HCEC 1CT (cell line): Measurements from ENCODE around the gene SLC9A1.

Source experiments
- DNase-seq: peaks from one replicate; pipeline ENCODE4 v3.0.0-alpha.2; 2017

Gene SLC9A1

GRCh38 chr1:27101696-27102095, 53.2 kb downstream of the SLC9A1 start:
- DNase-seq, result no peak

DNA sequence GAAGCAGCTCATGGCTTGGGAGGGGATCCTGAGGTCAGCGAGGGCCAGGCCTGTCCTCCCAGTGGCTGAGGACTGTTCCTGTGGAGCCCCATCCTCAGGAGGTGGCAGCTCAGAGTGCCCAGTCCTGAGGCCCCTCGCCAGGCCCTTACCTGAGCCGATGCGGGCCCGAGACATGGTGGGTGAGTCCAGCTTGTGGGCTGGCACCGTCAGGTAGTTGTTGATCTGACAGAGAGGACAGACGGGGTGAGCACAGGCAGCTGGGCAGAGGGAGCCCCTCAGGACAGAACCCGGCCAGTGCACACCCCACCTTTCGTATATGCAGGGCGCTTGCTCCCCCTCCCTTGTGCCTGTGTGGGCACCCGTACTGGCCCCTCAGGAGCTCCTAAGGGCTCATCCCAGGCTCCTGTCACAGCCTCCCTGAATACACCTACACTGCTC, 53.9 kb downstream of the SLC9A1 start:
- no peak for DNase-seq

- no peak for DNase-seq
Measured at GRCh38 chr1:27100335-27101053, 54.4 kb downstream of the SLC9A1 start.

- DNase-seq, result peak; percentile 48
Measured at GRCh38 chr1:27099587-27100334, 55.2 kb downstream of the SLC9A1 start.

DNA sequence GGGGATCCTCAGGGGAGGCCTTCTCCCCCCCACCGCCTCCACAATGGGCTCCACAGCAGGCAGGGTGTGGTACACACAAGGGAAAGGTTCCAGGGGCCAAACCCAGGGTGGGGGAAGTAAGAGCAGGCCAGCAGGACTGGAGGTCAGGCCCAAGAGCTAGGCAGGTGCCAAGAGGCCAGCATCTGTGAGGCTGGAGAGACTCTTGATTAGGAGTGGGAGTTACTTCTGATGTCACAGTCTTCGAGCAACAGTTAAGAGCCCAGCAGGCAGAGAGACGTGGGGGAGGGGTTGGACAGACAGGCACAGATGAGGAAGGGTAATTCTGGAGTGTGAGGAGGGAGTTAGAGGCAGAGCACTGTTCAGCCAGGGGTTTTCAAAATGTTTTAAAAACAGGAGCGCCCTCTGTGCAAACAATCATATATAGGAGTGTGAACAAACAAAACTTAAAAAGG, 55.8 kb downstream of the SLC9A1 start:
- peak; percentile 20 for DNase-seq

DNA sequence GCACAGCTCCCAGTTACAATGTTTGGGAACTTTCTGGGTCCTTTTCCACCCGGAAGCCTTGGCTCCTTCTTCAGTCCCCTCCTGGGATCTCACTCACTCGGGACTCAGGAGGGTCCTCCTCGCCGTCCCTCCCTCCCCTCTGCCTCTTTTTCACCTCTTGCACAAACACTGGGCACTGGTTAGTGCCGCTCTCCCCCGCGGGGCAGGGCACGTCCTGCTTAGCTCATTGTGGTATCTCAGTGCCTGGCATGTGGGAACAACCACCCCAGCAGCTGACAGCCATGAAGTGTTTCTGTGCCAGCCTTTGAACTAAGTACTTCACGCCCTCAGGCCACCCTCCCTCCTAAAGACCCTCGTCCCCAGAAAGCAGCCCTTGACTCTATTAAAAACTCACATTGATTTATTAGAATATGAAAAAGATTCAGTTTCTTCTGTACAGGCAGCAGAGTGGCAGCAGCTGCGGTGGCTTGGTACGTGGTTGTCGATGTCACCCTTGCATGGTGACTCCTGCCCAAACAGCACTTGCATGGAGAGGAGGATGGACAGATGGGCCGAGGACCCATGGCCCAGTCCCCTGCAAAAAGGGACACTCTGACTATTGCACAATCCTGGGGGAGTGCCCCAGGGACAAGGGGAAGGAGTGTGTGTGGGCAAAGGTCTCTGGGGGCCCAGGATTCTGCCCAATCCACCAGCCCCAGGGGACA, 56.3 kb downstream of the SLC9A1 start:
- DNase-seq, result no peak

- peak; percentile 64 for DNase-seq
Measured at GRCh38 chr1:27097484-27097917, 57.4 kb downstream of the SLC9A1 start.

GRCh38 chr1:27095576-27095975, 59.3 kb downstream of the SLC9A1 start:
- no peak for DNase-seq

DNA sequence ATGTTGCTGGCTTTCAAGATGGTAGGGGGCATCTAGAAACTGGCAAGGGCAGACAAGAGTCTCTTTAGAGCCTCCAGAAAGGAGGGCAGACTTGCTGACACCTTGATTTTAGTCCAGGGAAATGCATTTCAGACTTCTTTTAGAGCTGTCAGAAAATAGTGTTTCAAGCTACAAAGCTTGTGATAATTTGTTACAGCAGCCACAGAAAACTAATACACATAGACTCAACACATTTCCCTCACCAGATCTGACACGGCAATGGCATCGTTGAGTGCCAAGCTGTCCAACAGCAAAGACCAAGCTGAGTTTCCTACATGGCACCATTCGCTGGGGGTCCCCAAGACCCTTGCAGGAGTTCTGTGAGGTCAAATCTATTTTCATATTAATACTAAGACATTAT, 62.0 kb downstream of the SLC9A1 start:
- DNase-seq, result no peak

DNA sequence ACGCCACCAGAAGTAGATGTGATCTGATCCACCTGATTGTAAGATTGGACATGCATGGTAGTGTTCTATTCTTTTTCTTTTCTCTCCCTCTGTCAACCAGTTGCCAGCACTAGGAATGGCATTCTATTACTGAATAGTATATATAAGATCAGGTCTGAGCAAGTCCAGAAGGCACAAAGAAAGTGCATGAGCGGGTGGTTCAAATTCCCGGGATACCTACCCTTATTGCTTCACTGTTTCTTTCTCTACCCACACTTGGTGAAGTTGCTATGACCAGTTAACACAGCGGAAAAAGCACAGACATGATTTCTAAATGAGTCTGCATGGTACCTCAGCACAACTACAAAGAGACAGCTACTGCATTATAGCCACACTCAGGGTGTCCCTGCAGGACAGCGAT, 64.0 kb downstream of the SLC9A1 start:
- DNase-seq, result no peak

DNA sequence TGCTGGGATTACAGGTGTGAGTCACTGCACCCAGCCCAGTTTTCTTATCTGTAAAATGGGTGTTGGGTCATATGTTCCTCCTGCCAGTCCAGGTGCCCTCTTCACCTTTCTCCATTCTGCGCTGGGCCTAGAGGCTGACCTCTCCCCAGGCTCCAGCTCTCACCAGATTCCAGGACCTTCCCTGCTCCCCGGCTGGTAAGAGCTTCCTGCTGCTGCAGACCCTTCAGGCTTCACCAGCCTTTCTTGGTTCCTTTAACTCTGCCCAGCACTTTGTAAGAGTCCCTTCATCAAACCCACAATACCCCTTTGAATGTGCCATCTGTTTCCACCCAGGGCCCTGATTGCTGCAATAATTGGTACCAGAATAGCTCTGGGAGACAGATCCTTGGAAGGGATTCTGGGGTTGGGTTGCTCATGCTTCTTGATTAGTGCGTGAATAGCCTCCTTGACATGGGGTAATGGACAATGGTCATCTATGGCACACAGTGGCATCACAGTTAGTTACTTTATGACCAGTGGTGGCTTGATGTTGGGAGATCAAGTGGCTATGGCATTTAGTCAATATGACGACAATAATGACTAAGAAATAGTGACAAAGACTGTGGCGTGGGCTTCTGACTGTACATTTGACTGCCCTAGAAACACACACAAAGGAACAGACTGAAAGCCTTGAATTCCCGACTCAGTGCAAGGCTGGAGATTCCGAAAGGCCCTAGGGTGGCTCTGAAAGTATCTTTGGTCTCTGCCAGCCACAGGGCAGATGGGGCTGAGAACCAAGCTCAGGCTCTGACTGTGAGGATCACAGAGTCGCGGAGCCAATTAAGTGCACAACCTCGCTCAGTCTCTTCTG, 67.3 kb downstream of the SLC9A1 start:
- no peak for DNase-seq

DNA sequence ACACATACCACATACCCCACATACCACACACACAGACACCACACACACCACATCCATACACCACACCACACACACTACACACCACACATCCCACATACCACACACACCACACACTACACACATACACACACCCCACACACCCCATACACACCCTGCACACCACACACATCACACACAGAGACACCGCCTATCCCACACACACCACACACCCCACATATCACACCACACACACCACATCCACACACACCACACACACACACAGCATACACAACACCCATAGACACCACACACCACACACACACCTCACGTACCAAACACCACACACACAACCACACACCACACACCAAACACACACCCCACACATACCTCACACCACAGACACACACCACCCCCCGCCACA, 68.3 kb downstream of the SLC9A1 start:
- no peak for DNase-seq

DNA sequence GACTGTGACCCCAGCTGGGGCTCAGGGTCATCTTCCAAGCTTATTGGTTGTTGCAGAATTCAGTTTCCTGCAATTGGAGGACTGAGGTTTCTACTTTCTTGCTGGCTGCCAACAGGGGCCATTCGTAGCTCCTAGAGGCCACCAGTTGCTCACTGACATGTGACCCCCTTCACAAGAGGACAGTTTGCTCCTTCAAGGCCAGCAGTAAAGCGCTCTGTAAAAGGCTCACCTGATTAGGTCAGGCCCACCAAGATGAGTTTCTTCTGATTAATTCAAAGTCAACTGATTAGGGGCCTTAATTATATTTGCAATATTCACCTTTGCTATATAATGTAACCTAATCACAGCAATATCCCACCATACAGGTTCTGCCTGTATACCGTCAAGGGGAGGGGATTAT, 68.9 kb downstream of the SLC9A1 start:
- DNase-seq, result no peak

- no peak for DNase-seq
Measured at GRCh38 chr1:27084107-27084506, 70.8 kb downstream of the SLC9A1 start.

- DNase-seq, result no peak
Measured at GRCh38 chr1:27077968-27078367, 77.0 kb downstream of the SLC9A1 start.

DNA sequence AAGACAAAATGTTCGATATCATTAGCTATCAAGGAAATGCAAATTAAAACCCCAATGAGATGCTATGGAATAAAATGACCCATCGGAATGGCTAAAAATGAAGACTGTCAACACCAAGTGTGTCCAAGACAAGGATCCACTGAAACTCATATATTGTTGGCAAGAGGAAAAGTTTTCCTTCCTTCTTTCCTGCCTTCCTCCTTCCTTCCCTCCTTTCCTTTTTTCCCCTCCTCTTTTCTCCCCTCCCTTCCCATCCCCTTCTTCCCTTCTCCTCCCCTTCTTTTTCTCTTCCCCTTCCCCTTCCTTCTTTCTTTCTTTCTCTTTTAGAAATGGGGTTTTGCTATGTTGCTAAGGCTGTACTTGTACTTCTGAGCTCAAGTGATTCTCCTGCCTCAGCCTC, 78.1 kb downstream of the SLC9A1 start:
- DNase-seq, result no peak

GRCh38 chr1:27074175-27074780, 80.6 kb downstream of the SLC9A1 start:
- peak; percentile 26 for DNase-seq

- peak; percentile 24 for DNase-seq
Measured at GRCh38 chr1:27071049-27071416, 83.9 kb downstream of the SLC9A1 start.

DNA sequence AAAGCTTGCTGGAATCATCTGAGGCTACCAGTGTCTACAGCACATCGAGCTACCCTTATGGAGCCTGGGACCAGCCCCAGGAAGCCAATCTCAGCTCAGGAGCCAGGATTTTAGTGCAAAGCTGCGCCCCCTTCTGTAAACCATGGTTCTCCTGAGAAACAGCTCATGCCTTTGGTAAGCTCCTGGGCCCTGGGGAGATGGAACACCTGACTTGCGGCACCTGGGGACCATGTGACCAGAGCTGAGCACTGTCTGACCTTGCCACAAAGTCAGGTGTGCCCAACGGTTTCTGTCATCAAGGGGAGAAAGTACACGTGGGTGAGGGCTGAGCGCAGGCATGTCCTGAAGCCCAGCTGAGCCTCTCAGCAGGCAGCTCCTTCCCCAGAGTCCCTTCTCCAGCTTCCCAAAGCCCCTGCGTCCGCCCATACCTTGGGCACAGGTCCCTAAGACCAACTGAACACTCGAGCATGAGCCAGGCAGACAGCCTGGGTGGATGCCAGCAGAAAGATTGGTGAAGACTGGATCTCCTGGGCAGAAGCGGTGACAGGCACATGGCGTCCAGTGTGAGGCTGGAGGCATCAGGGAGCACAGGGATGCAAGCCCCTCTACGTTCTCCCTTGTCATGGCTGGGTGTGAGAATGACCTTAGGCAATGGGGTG, 84.4 kb downstream of the SLC9A1 start:
- no peak for DNase-seq

DNA sequence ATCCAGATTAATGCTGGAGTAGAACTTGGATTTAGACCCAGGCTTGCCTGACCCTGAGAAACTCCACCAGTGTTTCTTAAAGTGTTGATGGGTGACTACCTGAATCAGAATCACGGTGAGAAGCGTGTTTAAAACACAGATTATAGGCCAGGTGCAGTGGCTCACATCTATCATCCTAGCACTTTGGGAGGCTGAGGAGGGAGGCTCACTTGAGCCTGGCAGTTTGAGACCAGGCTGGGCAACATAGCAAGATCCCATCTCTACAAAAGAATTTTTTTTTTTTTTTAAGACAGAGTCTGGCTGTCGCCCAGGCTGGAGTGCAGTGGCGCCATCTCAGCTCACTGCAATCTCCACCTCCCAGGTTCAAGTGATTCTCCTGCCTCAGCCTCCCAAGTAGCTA, 86.0 kb downstream of the SLC9A1 start:
- DNase-seq, result no peak

DNA sequence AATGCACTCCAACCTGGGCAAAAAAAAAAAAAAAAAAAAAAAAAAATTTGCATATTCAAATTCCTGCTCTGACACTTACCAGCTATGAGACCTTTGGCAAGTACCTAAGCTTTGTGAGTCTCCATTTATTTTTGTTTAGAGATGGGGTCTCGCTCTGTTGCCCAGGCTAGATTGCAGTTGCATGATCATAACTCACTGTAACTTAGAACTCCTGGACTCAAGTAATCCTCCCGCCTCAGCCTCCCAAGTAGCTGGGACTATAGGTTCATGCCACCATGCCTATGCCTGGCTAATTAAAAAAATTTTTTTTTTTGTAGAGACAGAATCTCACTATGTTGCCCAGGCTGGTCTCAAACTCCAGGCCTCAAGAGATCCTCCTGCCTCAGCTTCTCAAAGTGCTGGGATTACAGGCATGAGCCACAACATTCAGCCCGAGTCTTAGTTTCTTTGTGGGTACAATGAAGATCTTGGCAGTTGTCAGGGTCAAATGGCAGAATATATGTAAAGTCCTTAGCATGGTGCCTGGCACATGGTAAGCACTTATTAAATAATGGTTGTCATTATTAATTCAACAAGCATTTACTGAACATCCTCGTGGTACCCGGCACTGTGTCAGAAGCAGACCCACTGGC, 88.8 kb downstream of the SLC9A1 start:
- DNase-seq, result no peak
